Right lobe of liver (tissue), 4 donors: ENCODE data around the gene RIMS4.

Source experiments
- CTCF ChIP-seq, 4 donors: fragments of 200-600 bp in 3 of 4; fragments of 450-650 bp in 1 of 4; IDR thresholded peaks; one replicate each; pipeline versions ENCODE4 v1.5.1 to v1.8.0; 2016 to 2022; ENCODE audit warnings: antibody characterized with exemption in 4 of 4, mild to moderate bottlenecking in 2 of 4
- POLR2A ChIP-seq: fragments of 450-650 bp; IDR thresholded peaks from one replicate; pipeline ENCODE4 v1.6.1; 2017; ENCODE audit warnings: antibody characterized with exemption, mild to moderate bottlenecking
- donor health status: DM: no; HTN: no; CAD: no.
- donor health status: DM: no; HTN: no; CAD: no.
- donor health status: DM: no; HTN: yes; CAD: no.

- TF ChIP-seq CTCF (IDR thresholded peaks at IDR 0.05) = no peak
- no peak for TF ChIP-seq POLR2A
Observed at GRCh38 chr20:44739942-44740341, 70.4 kb downstream of the RIMS4 start.
